OCI-LY1 (cell line): ENCODE data around the gene HOXC6.

Experiments used
- H2AFZ ChIP-seq: fragments of 200-600 bp; sonication (generic), shearing (Covaris generic); 2 replicates; pipeline ENCODE4 v1.6.0; 2014; ENCODE audit warnings: antibody characterized with exemption, mild to moderate bottlenecking, low read length
- H3F3A ChIP-seq: fragments of 200-600 bp; sonication (generic), shearing (Covaris generic); 2 replicates; pipeline ENCODE4 v1.6.0; 2014; ENCODE audit warnings: mild to moderate bottlenecking, antibody characterized with exemption, low read length, moderate library complexity; ENCODE audit not compliant: insufficient read depth
- H3K27ac ChIP-seq: fragments of 200-600 bp; sonication (generic); 2 replicates; pipeline ENCODE4 v1.5.1; 2014; ENCODE audit warnings: low read length, mixed run types, mild to moderate bottlenecking, low read depth; ENCODE audit not compliant: poor library complexity, severe bottlenecking
- H3K27me3 ChIP-seq: fragments of 200-600 bp; sonication (generic); 2 replicates; pipeline ENCODE4 v1.6.0; 2014; ENCODE audit warnings: antibody characterized with exemption, mild to moderate bottlenecking, low read length, moderate library complexity; ENCODE audit not compliant: insufficient read depth
- H3K36me3 ChIP-seq: fragments of 200-600 bp; sonication (generic); 2 replicates; pipeline ENCODE4 v1.6.1; 2014; ENCODE audit warnings: mild to moderate bottlenecking, antibody characterized with exemption, low read length, moderate library complexity, mixed read lengths; ENCODE audit not compliant: insufficient read depth
- H3K4me1 ChIP-seq: fragments of 200-600 bp; sonication (generic); 2 replicates; pipeline ENCODE4 v1.5.1; 2014; ENCODE audit warnings: mild to moderate bottlenecking, low read length, moderate library complexity; ENCODE audit not compliant: insufficient read depth, severe bottlenecking
- H3K4me2 ChIP-seq: fragments of 200-600 bp; sonication (generic), shearing (Covaris generic); 2 replicates; pipeline ENCODE4 v1.6.1; 2014; ENCODE audit warnings: low read length
- H3K4me3 ChIP-seq: fragments of 200-600 bp; sonication (generic); 2 replicates; pipeline ENCODE4 v1.5.1; 2014; ENCODE audit warnings: low read length, low read depth, mild to moderate bottlenecking, mixed read lengths; ENCODE audit not compliant: poor library complexity, severe bottlenecking
- H3K79me2 ChIP-seq: fragments of 200-600 bp; shearing (Covaris generic); 2 replicates; pipeline ENCODE4 v1.6.1; 2016; ENCODE audit warnings: mixed run types, low read length, mixed read lengths; ENCODE audit not compliant: insufficient read depth
- H3K9ac ChIP-seq: fragments of 200-600 bp; sonication (generic), shearing (Covaris generic); 2 replicates; pipeline ENCODE4 v1.6.1; 2014; ENCODE audit warnings: mild to moderate bottlenecking, low read length, mixed read lengths
- H3K9me2 ChIP-seq: fragments of 200-600 bp; sonication (generic), shearing (Covaris generic); 2 replicates; pipeline ENCODE4 v1.6.1; 2014; ENCODE audit warnings: low read depth, mild to moderate bottlenecking, low read length, mixed read lengths
- H3K9me3 ChIP-seq: fragments of 200-600 bp; shearing (Covaris generic); 2 replicates; pipeline ENCODE4 v1.6.1; 2014; ENCODE audit warnings: low read length, mixed read lengths
- H4K20me1 ChIP-seq: fragments of 200-600 bp; sonication (generic), shearing (Covaris generic); 2 replicates; pipeline ENCODE4 v1.6.0; 2016; ENCODE audit warnings: mild to moderate bottlenecking, low read length; ENCODE audit not compliant: insufficient read depth
- CTCF ChIP-seq: fragments of 200-600 bp; sonication (generic), shearing (Covaris generic); IDR thresholded peaks from 2 replicates; pipeline ENCODE4 v1.5.1; 2017; ENCODE audit warnings: mild to moderate bottlenecking, antibody characterized with exemption, low read length, moderate library complexity, mixed read lengths
- EZH2 ChIP-seq: fragments of 200-600 bp; sonication (generic), shearing (Covaris generic); IDR thresholded peaks from 2 replicates; pipeline ENCODE4 v1.8.0; 2017; ENCODE audit warnings: borderline replicate concordance, mixed run types, mild to moderate bottlenecking, antibody characterized with exemption, low read length, moderate library complexity, mixed read lengths

HOXC6 gene

GRCh38 chr12:53991077-53991460 is 37.2 kb upstream of the HOXC6 start:
- Histone ChIP-seq H3K79me2 (no peaks in the 10 kb centered on the region), H3K4me2 (no peak overlapping the region), H2AFZ (no peak overlapping the region), H3K9me3 (no peaks in the 10 kb centered on the region), H3K36me3 (no peaks in the 10 kb centered on the region), H3K9me2 (no peaks in the 10 kb centered on the region), H3K9ac (no peak overlapping the region), H4K20me1 (no peaks in the 10 kb centered on the region), H3K27me3 (peaks cover 6% of the 10 kb centered on the region; the same call in 1 of the 2 replicates), H3K4me3 (no peak overlapping the region), H3F3A (no peaks in the 10 kb centered on the region), H3K4me1 (peaks cover 4% of the 10 kb centered on the region), H3K27ac (no peak overlapping the region)
- TF ChIP-seq EZH2: no peak
- TF ChIP-seq CTCF: no peak

- no peaks in the 10 kb centered on the region for H3K79me2 ChIP-seq
- no peaks in the 10 kb centered on the region for H3K36me3 ChIP-seq
- no peaks in the 10 kb centered on the region for H3K9me3 ChIP-seq
- no peak overlapping the region for H3K9ac ChIP-seq
- no peak overlapping the region for H3K4me2 ChIP-seq
- no peaks in the 10 kb centered on the region for H3K9me2 ChIP-seq
- no peak overlapping the region for H3K4me3 ChIP-seq
- H3K27me3 ChIP-seq: peaks cover 16% of the 10 kb centered on the region
- peaks cover 4% of the 10 kb centered on the region for H3K4me1 ChIP-seq
- H3F3A ChIP-seq: no peaks in the 10 kb centered on the region
- no peak overlapping the region for H2AFZ ChIP-seq
- H3K27ac ChIP-seq: no peak overlapping the region
- TF ChIP-seq EZH2: no peak
- H4K20me1 ChIP-seq: no peaks in the 10 kb centered on the region
These were observed 35.8 kb upstream of the HOXC6 start for GRCh38 chr12:53992377-53992889.

GRCh38 chr12:53993162-53994008 is 34.9 kb upstream of the HOXC6 start:
- no peak overlapping the region for H3K9ac ChIP-seq
- peaks cover 4% of the 10 kb centered on the region for H3K4me1 ChIP-seq
- no peaks in the 10 kb centered on the region for H3K9me2 ChIP-seq
- no peaks in the 10 kb centered on the region for H3K9me3 ChIP-seq
- no peaks in the 10 kb centered on the region for H4K20me1 ChIP-seq
- no peak overlapping the region for H2AFZ ChIP-seq
- TF ChIP-seq CTCF: no peak
- TF ChIP-seq EZH2: no peak
- no peaks in the 10 kb centered on the region for H3F3A ChIP-seq
- peaks cover 19% of the 10 kb centered on the region for H3K27me3 ChIP-seq
- H3K36me3 ChIP-seq: no peaks in the 10 kb centered on the region
- H3K27ac ChIP-seq: no peak overlapping the region
- no peak overlapping the region for H3K4me3 ChIP-seq
- no peaks in the 10 kb centered on the region for H3K79me2 ChIP-seq
- no peak overlapping the region for H3K4me2 ChIP-seq

DNA sequence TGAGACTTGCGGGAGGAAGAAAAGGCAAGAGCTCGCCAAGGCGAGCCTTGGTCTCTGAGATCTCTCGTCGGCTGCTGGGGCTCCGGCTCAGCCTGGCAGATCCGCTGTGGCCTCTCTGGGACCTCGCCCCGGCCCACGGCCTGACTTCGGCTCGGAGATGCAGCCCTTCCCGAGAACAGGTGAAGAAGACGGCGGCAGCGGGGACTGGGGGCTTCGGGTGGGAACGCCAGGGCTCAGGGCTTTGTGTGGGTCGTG is 34.3 kb upstream of the HOXC6 start:
- H3K4me2 ChIP-seq: no peak overlapping the region
- H3K9me2 ChIP-seq: no peaks in the 10 kb centered on the region
- no peaks in the 10 kb centered on the region for H3K79me2 ChIP-seq
- no peak for TF ChIP-seq CTCF
- no peak for TF ChIP-seq EZH2
- H4K20me1 ChIP-seq: no peaks in the 10 kb centered on the region
- no peaks in the 10 kb centered on the region for H3K36me3 ChIP-seq
- H3K9ac ChIP-seq: no peak overlapping the region
- no peak overlapping the region for H3K27ac ChIP-seq
- peaks cover 16% of the 10 kb centered on the region for H3K27me3 ChIP-seq
- H3K9me3 ChIP-seq: no peaks in the 10 kb centered on the region
- no peak overlapping the region for H3K4me3 ChIP-seq
- no peak overlapping the region for H2AFZ ChIP-seq
- H3K4me1 ChIP-seq: peaks cover 4% of the 10 kb centered on the region
- no peaks in the 10 kb centered on the region for H3F3A ChIP-seq
